Vagina (tissue), 2 donors: Measurements from ENCODE around the gene ZMIZ1. TPM values are rescaled to one million over a fixed set of nuclear protein-coding genes. Genes with fewer than 3 reads are reported as not detected.

Experiments used
- DNase-seq, 2 donors: peaks; one replicate each; pipeline ENCODE4 v3.0.0-alpha.2; 2017; ENCODE audit errors: extremely low spot score in 2 of 2
- H3K27ac ChIP-seq: fragments of 200-600 bp; sonication (generic); one replicate; pipeline ENCODE4 v1.5.1; 2019
- H3K27me3 ChIP-seq: fragments of 200-600 bp; sonication (generic); one replicate; pipeline ENCODE4 v1.5.1; 2019
- H3K36me3 ChIP-seq, 2 donors: fragments of 200-600 bp; sonication (generic); one replicate each; pipeline ENCODE4 v1.5.1; 2017 to 2019
- H3K4me1 ChIP-seq: fragments of 200-600 bp; sonication (generic); one replicate; pipeline ENCODE4 v1.5.1; 2019
- H3K4me3 ChIP-seq, 2 donors: fragments of 200-600 bp; sonication (generic); 1 replicate in 1 of 2; 2 replicates in 1 of 2; pipeline ENCODE4 v1.5.1; 2016 to 2019
- H3K9me3 ChIP-seq: fragments of 200-600 bp; sonication (generic); one replicate; pipeline ENCODE4 v1.5.1; 2019
- CTCF ChIP-seq, 3 experiments: fragments of 450-650 bp in 2 of 3; fragments of 200-600 bp in 1 of 3; sonication (generic) in 1 of 3; IDR thresholded peaks; one replicate each; pipeline ENCODE4 v1.5.1; 2017 to 2019; ENCODE audit warnings: antibody characterized with exemption in 3 of 3, mild to moderate bottlenecking in 2 of 3, moderate library complexity in 2 of 3
- POLR2A ChIP-seq, 2 donors: fragments of 450-650 bp; IDR thresholded peaks; one replicate each; pipeline ENCODE4 v1.6.1; 2017; ENCODE audit warnings: antibody characterized with exemption in 2 of 2, mild to moderate bottlenecking in 2 of 2, moderate library complexity in 2 of 2
- POLR2AphosphoS5 ChIP-seq, 2 donors: sonication (generic); formaldehyde crosslinking; IDR thresholded peaks; one replicate each; pipeline ENCODE4 v1.9.0; 2017; ENCODE audit warnings: antibody characterized with exemption in 2 of 2, mild to moderate bottlenecking in 2 of 2, low read depth in 1 of 2; ENCODE audit not compliant: insufficient read depth in 1 of 2
- intact Hi-C: fragments of 100-400 bp; cut with DNase I; formaldehyde crosslinking; loops from one replicate; pipeline ENCODE4 v1.15.1; 2023
- total RNA-seq: library from RNA; depleted of rRNA; stranded (reverse); fragments of >200 nt; gene quantifications from one replicate; pipeline ENCODE4 v1.2.3, GENCODE V29; 2016

ZMIZ1 gene
- total RNA-seq, 1 donor from 2014 or later, result 61.4 TPM

- Histone ChIP-seq H3K4me3 (no peak overlapping the region), H3K27me3 (no peaks in the 10 kb centered on the region), H3K4me1 (peaks cover 31% of the 10 kb centered on the region), H3K27ac (no peak overlapping the region), H3K9me3 (no peaks in the 10 kb centered on the region), H3K36me3 (no peaks in the 10 kb centered on the region)
- DNase-seq, result no peak
- TF ChIP-seq POLR2A (IDR thresholded peaks at IDR 0.05), result no peak
- TF ChIP-seq CTCF (IDR thresholded peaks at IDR 0.05), result no peak
- TF ChIP-seq POLR2AphosphoS5 (IDR thresholded peaks at IDR 0.05; ENCODE audit: insufficient read depth in 1 of 2, low read depth in 1 of 2), result no peak
- intact Hi-C loops, result no loop called here
These were observed 254.8 kb downstream of the ZMIZ1 start for GRCh38 chr10:79323602-79324001.

GRCh38 chr10:79324032-79324695, 255.4 kb downstream of the ZMIZ1 start:
- H3K4me1 ChIP-seq, result peaks cover 31% of the 10 kb centered on the region
- TF ChIP-seq POLR2AphosphoS5 (IDR thresholded peaks at IDR 0.05; ENCODE audit: insufficient read depth in 1 of 2, low read depth in 1 of 2) (no peak), CTCF (IDR thresholded peaks at IDR 0.05) (no peak), POLR2A (IDR thresholded peaks at IDR 0.05) (no peak)
- H3K36me3 ChIP-seq, result no peaks in the 10 kb centered on the region
- no peak overlapping the region for H3K4me3 ChIP-seq
- no peaks in the 10 kb centered on the region for H3K9me3 ChIP-seq
- H3K27me3 ChIP-seq, result no peaks in the 10 kb centered on the region
- intact Hi-C loops, result no loop called here
- no peak for DNase-seq
- H3K27ac ChIP-seq, result no peak overlapping the region

- H3K4me3 ChIP-seq, result no peak overlapping the region
- peaks cover 25% of the 10 kb centered on the region for H3K4me1 ChIP-seq
- H3K9me3 ChIP-seq, result no peaks in the 10 kb centered on the region
- no peaks in the 10 kb centered on the region for H3K27me3 ChIP-seq
- no peak overlapping the region for H3K27ac ChIP-seq
- TF ChIP-seq POLR2AphosphoS5 (IDR thresholded peaks at IDR 0.05; ENCODE audit: insufficient read depth in 1 of 2, low read depth in 1 of 2), result no peak
- no peak for TF ChIP-seq POLR2A (IDR thresholded peaks at IDR 0.05)
- intact Hi-C loops, result no loop called here
- no peak for DNase-seq
- no peaks in the 10 kb centered on the region for H3K36me3 ChIP-seq
These were observed 257.8 kb downstream of the ZMIZ1 start for GRCh38 chr10:79326361-79327089.

- DNase-seq, result no peak
- TF ChIP-seq CTCF (IDR thresholded peaks at IDR 0.05) (no peak), POLR2AphosphoS5 (IDR thresholded peaks at IDR 0.05; ENCODE audit: insufficient read depth in 1 of 2, low read depth in 1 of 2) (no peak), POLR2A (IDR thresholded peaks at IDR 0.05) (no peak)
These were observed 258.3 kb downstream of the ZMIZ1 start for GRCh38 chr10:79327090-79327457.

GRCh38 chr10:79328147-79328701, 259.5 kb downstream of the ZMIZ1 start:
- no peak for DNase-seq
- Histone ChIP-seq H3K4me3 (no peak overlapping the region), H3K27ac (no peak overlapping the region), H3K9me3 (no peaks in the 10 kb centered on the region), H3K4me1 (peaks cover 8% of the 10 kb centered on the region), H3K36me3 (no peaks in the 10 kb centered on the region), H3K27me3 (no peaks in the 10 kb centered on the region)
- no peak for TF ChIP-seq POLR2AphosphoS5 (IDR thresholded peaks at IDR 0.05; ENCODE audit: insufficient read depth in 1 of 2, low read depth in 1 of 2)
- TF ChIP-seq POLR2A (IDR thresholded peaks at IDR 0.05), result no peak
- no peak for TF ChIP-seq CTCF (IDR thresholded peaks at IDR 0.05)
- intact Hi-C loops, result no loop called here

More at GRCh38 chr10:79327090-79327457, 258.3 kb downstream of the ZMIZ1 start:
- Histone ChIP-seq H3K4me3 (no peak overlapping the region), H3K27ac (no peak overlapping the region), H3K4me1 (peaks cover 19% of the 10 kb centered on the region), H3K9me3 (no peaks in the 10 kb centered on the region), H3K36me3 (no peaks in the 10 kb centered on the region), H3K27me3 (no peaks in the 10 kb centered on the region)
- intact Hi-C loops, result no loop called here
